ENCODE results near the gene MCFD2. TPM values are rescaled to one million over a fixed set of nuclear protein-coding genes. Genes with fewer than 3 reads are reported as not detected.
"Not testable (repeated sequence)": the region's sequence is repeated elsewhere in the genome, so short reads cannot be mapped to it uniquely, and the experiment has no call there.

MCFD2 gene
- total RNA-seq, 1 experiment from 2014 or later = 47.6 TPM

GRCh38 chr2:46876741-46877384, 38.7 kb downstream of the MCFD2 start:
- Histone ChIP-seq H3K4me1 (ENCODE audit: low read length) (no peaks in the 10 kb centered on the region), H3K9me3 (ENCODE audit: low read length) (no peaks in the 10 kb centered on the region), H3K9me2 (replicated peaks; ENCODE audit: insufficient read depth, low read length) (no peaks in the 10 kb centered on the region), H4K20me1 (ENCODE audit: insufficient read depth, low read depth, low read length) (no peaks in the 10 kb centered on the region), H3K4me3 (ENCODE audit: low read length) (no peak overlapping the region), H3K27ac (ENCODE audit: low read length) (no peak overlapping the region), H3K36me3 (ENCODE audit: insufficient read depth, low read length) (no peaks in the 10 kb centered on the region), H3K27me3 (ENCODE audit: low read length) (no peaks in the 10 kb centered on the region), H3K9ac (ENCODE audit: low read length) (no peak overlapping the region), H2AFZ (ENCODE audit: low read length) (no peak overlapping the region), H3K4me2 (ENCODE audit: low read depth, low read length, poor library complexity, severe bottlenecking) (no peak overlapping the region), H3K79me2 (ENCODE audit: low read length) (no peaks in the 10 kb centered on the region)
- DNase-seq = no peak

- H3K9me3 ChIP-seq (ENCODE audit: low read length); H3K9ac ChIP-seq (ENCODE audit: low read length); H3K4me3 ChIP-seq (ENCODE audit: low read length); H2AFZ ChIP-seq (ENCODE audit: low read length); H4K20me1 ChIP-seq (ENCODE audit: insufficient read depth, low read depth, low read length); H3K27me3 ChIP-seq (ENCODE audit: low read length); H3K36me3 ChIP-seq (ENCODE audit: insufficient read depth, low read length); DNase-seq; H3K4me2 ChIP-seq (ENCODE audit: low read depth, low read length, poor library complexity, severe bottlenecking); H3K27ac ChIP-seq (ENCODE audit: low read length); H3K4me1 ChIP-seq (ENCODE audit: low read length); H3K9me2 ChIP-seq (replicated peaks; ENCODE audit: insufficient read depth, low read length); H3K79me2 ChIP-seq (ENCODE audit: low read length): not testable (repeated sequence)
These were observed 39.5 kb downstream of the MCFD2 start for GRCh38 chr2:46875962-46876689.

GRCh38 chr2:46875226-46875899, 40.2 kb downstream of the MCFD2 start:
- no peaks in the 10 kb centered on the region for H3K9me3 ChIP-seq (ENCODE audit: low read length)
- no peak for DNase-seq
- H3K27me3 ChIP-seq (ENCODE audit: low read length) = no peaks in the 10 kb centered on the region
- no peak overlapping the region for H2AFZ ChIP-seq (ENCODE audit: low read length)
- H3K4me3 ChIP-seq (ENCODE audit: low read length) = no peak overlapping the region
- no peak overlapping the region for H3K27ac ChIP-seq (ENCODE audit: low read length)
- H3K9me2 ChIP-seq (replicated peaks; ENCODE audit: insufficient read depth, low read length) = no peaks in the 10 kb centered on the region
- no peak overlapping the region for H3K9ac ChIP-seq (ENCODE audit: low read length)
- H3K36me3 ChIP-seq (ENCODE audit: insufficient read depth, low read length) = no peaks in the 10 kb centered on the region
- H3K79me2 ChIP-seq (ENCODE audit: low read length) = no peaks in the 10 kb centered on the region
- no peak overlapping the region for H3K4me2 ChIP-seq (ENCODE audit: low read depth, low read length, poor library complexity, severe bottlenecking)
- H3K4me1 ChIP-seq (ENCODE audit: low read length) = no peaks in the 10 kb centered on the region
- H4K20me1 ChIP-seq (ENCODE audit: insufficient read depth, low read depth, low read length) = no peaks in the 10 kb centered on the region

GRCh38 chr2:46874236-46874929, 41.2 kb downstream of the MCFD2 start:
- Histone ChIP-seq H3K27me3 (ENCODE audit: low read length) (no peaks in the 10 kb centered on the region), H3K9ac (ENCODE audit: low read length) (no peak overlapping the region), H2AFZ (ENCODE audit: low read length) (no peak overlapping the region), H3K9me3 (ENCODE audit: low read length) (no peaks in the 10 kb centered on the region), H3K36me3 (ENCODE audit: insufficient read depth, low read length) (no peaks in the 10 kb centered on the region), H3K9me2 (replicated peaks; ENCODE audit: insufficient read depth, low read length) (no peaks in the 10 kb centered on the region), H3K4me3 (ENCODE audit: low read length) (no peak overlapping the region), H4K20me1 (ENCODE audit: insufficient read depth, low read depth, low read length) (no peaks in the 10 kb centered on the region), H3K79me2 (ENCODE audit: low read length) (no peaks in the 10 kb centered on the region), H3K4me2 (ENCODE audit: low read depth, low read length, poor library complexity, severe bottlenecking) (no peak overlapping the region), H3K27ac (ENCODE audit: low read length) (no peak overlapping the region), H3K4me1 (ENCODE audit: low read length) (no peaks in the 10 kb centered on the region)
- no peak for DNase-seq

DNA sequence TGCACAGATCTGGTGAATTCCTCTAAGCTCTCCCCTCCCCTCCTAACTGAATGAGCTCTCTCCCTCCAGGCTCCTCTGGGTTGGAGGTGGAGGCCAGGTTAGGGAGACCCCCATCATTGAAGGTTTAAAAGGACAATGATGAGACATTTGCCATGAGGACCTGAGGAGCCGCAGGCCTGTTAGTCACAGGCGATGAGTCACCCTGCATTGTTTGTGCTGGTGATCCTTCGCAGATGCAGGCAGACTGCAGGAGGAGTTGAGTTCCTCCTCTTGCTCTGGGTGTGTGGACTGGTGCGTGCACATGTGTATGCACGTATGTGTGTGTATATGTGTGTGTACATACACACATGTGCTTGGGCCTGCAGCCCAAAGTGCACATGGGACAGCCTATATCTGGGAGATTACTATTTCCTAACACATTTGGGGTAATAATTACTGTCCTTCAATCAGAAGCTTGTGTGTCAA, 42.0 kb downstream of the MCFD2 start:
- Histone ChIP-seq H4K20me1 (ENCODE audit: insufficient read depth, low read depth, low read length) (no peaks in the 10 kb centered on the region), H3K27me3 (ENCODE audit: low read length) (no peaks in the 10 kb centered on the region)
- no peak for DNase-seq

GRCh38 chr2:46872902-46873603, 42.6 kb downstream of the MCFD2 start:
- Histone ChIP-seq H3K79me2 (ENCODE audit: low read length) (no peaks in the 10 kb centered on the region), H3K36me3 (ENCODE audit: insufficient read depth, low read length) (no peaks in the 10 kb centered on the region), H2AFZ (ENCODE audit: low read length) (no peak overlapping the region), H3K4me2 (ENCODE audit: low read depth, low read length, poor library complexity, severe bottlenecking) (no peak overlapping the region), H4K20me1 (ENCODE audit: insufficient read depth, low read depth, low read length) (no peaks in the 10 kb centered on the region), H3K4me1 (ENCODE audit: low read length) (no peaks in the 10 kb centered on the region), H3K27me3 (ENCODE audit: low read length) (no peaks in the 10 kb centered on the region), H3K27ac (ENCODE audit: low read length) (no peak overlapping the region), H3K4me3 (ENCODE audit: low read length) (no peak overlapping the region), H3K9me3 (ENCODE audit: low read length) (no peaks in the 10 kb centered on the region), H3K9ac (ENCODE audit: low read length) (no peak overlapping the region), H3K9me2 (replicated peaks; ENCODE audit: insufficient read depth, low read length) (no peaks in the 10 kb centered on the region)
- DNase-seq = no peak

More for the DNA sequence above, 42.0 kb downstream of the MCFD2 start:
- Histone ChIP-seq H2AFZ (ENCODE audit: low read length) (no peak overlapping the region), H3K27ac (ENCODE audit: low read length) (no peak overlapping the region), H3K9me2 (replicated peaks; ENCODE audit: insufficient read depth, low read length) (no peaks in the 10 kb centered on the region), H3K4me2 (ENCODE audit: low read depth, low read length, poor library complexity, severe bottlenecking) (no peak overlapping the region), H3K4me1 (ENCODE audit: low read length) (no peaks in the 10 kb centered on the region), H3K9ac (ENCODE audit: low read length) (no peak overlapping the region), H3K9me3 (ENCODE audit: low read length) (no peaks in the 10 kb centered on the region), H3K79me2 (ENCODE audit: low read length) (no peaks in the 10 kb centered on the region), H3K36me3 (ENCODE audit: insufficient read depth, low read length) (no peaks in the 10 kb centered on the region), H3K4me3 (ENCODE audit: low read length) (no peak overlapping the region)

- no peaks in the 10 kb centered on the region for H3K27me3 ChIP-seq (ENCODE audit: low read length)
- no peaks in the 10 kb centered on the region for H3K9me2 ChIP-seq (replicated peaks; ENCODE audit: insufficient read depth, low read length)
- H3K79me2 ChIP-seq (ENCODE audit: low read length) = no peaks in the 10 kb centered on the region
- H3K27ac ChIP-seq (ENCODE audit: low read length) = no peak overlapping the region
- no peak overlapping the region for H3K4me2 ChIP-seq (ENCODE audit: low read depth, low read length, poor library complexity, severe bottlenecking)
- no peaks in the 10 kb centered on the region for H4K20me1 ChIP-seq (ENCODE audit: insufficient read depth, low read depth, low read length)
- no peaks in the 10 kb centered on the region for H3K9me3 ChIP-seq (ENCODE audit: low read length)
- H3K36me3 ChIP-seq (ENCODE audit: insufficient read depth, low read length) = no peaks in the 10 kb centered on the region
- H3K4me1 ChIP-seq (ENCODE audit: low read length) = no peaks in the 10 kb centered on the region
- no peak overlapping the region for H2AFZ ChIP-seq (ENCODE audit: low read length)
- DNase-seq = no peak
- no peak overlapping the region for H3K9ac ChIP-seq (ENCODE audit: low read length)
- H3K4me3 ChIP-seq (ENCODE audit: low read length) = no peak overlapping the region
These were observed 43.6 kb downstream of the MCFD2 start for GRCh38 chr2:46871976-46872381.

All from Karpas-422 (cell line).